ENCODE results near the gene EML2. TPM values are rescaled to one million over a fixed set of nuclear protein-coding genes. Genes with fewer than 3 reads are reported as not detected.
A peak's percentile ranks its signal among the peaks of the same experiment; 100 is the strongest.
"Not testable (repeated sequence)": the region's sequence is repeated elsewhere in the genome, so short reads cannot be mapped to it uniquely, and the experiment has no call there.

Gene EML2
- total RNA-seq, 1 donor from 2014 or later = 15.1 TPM

- peak; percentile 97 to 98 for DNase-seq (ENCODE audit: low read depth in 2 of 2)
Measured at GRCh38 chr19:45615795-45616703, 23.1 kb downstream of the EML2 start.

DNA sequence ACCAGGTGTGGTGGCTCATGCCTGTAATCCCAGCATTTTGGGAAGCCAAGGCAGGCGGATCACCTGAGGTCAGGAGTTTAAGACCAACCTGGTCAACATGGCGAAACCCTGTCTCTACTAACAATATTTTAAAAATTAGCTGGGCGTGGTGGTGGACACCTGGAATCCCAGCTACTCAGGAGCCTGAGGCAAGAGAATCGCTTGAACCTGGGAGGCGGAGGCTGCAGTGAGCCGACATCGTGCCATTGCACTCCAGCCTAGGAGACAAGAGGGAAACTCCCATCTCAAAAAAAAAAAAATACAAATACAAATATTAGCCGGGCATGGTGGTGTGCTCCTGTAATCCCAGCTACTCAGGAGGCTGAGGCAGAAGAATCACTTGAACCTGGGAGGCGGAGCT is 24.1 kb downstream of the EML2 start:
- DNase-seq (ENCODE audit: low read depth in 2 of 2) = not testable (repeated sequence)

- DNase-seq (ENCODE audit: low read depth in 2 of 2) = peak; percentile 86 to 89
Measured at GRCh38 chr19:45613926-45614725, 25.1 kb downstream of the EML2 start.

- no peak for DNase-seq (ENCODE audit: low read depth in 2 of 2)
Measured at GRCh38 chr19:45608948-45609347, 30.2 kb downstream of the EML2 start.

GRCh38 chr19:45607071-45608029 is 31.8 kb downstream of the EML2 start:
- DNase-seq (ENCODE audit: low read depth in 2 of 2) = peak; percentile 72 to 74

GRCh38 chr19:45601524-45602374 is 37.4 kb downstream of the EML2 start, which contains the start of gene GPR4:
TSS of gene GPR4 (minus strand) at chr19:45602212. CDS start at chr19:45591866, 10,346 bp downstream.
- DNase-seq (ENCODE audit: low read depth in 2 of 2) = peak; percentile 31 to 44

DNA sequence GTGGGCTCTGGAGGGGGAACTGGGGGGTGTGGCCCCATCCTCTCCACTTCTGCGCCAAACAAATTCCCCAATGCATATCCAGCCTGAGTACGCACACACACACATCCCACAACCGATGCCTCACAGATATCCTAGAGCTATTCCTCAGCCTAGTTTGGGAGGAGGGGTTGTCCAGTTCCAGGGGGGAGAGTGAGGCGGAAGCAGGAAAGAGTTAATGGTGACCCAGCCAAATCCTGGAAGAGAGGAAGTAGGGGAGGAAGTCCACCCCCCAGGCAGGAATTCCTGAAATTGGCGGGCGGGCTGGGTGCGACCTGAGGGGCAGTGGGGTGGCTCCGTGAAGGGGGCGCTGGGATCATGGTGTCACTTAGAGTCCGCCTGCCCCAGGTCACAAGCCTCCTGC is 38.1 kb downstream of the EML2 start:
- peak in 1 of 2 donors; percentile 33 for DNase-seq (ENCODE audit: low read depth in 2 of 2)

DNA sequence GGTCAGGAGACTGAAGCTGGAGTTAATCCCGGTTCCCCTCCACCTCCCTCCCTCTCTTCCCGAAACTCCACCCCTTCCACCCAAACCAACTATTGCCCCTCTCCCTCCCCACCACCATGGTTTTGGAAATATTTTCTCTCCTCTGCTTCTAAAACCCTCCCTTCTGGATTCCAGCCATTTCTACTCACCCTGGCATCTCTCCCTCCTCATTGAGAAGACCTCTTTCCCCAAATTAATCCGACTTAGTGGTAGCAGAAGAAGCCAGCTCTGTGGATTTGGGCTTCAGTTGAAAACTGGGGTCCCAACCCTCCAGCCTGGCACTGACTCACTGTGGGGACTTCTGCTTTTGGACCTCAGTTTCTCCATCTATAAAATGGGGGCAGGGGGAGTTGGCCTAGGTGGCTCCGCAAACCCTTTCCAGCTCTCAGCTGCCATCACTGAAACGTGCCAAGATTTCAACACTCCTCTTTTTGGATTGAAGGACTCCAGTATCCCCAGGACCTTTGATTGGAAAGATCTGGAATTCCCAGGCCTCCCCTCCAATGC is 38.8 kb downstream of the EML2 start:
- no peak for DNase-seq (ENCODE audit: low read depth in 2 of 2)

DNA sequence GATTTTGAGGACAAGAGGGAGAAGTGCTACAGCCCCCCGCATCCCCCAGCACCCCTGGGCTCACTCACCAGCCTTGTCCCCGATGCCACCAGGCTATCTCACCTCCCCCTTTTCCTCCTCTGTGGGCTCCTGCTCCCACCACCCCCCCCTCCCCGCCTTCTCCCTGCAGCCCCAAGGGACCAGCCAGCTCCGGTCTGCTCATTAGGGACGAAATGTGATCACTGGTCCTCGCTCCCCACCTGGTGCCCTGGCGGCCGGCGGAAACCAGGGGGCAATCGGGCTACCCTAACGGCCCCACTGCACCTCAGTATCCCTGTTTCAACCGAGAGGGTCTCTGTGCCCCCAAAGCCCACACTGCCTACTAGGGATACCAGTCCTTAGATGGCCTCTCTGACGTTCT is 39.9 kb downstream of the EML2 start:
- no peak for DNase-seq (ENCODE audit: low read depth in 2 of 2)

- DNase-seq (ENCODE audit: low read depth in 2 of 2) = peak; percentile 36 to 73
Measured at GRCh38 chr19:45598267-45599001, 40.8 kb downstream of the EML2 start.

- no peak for DNase-seq (ENCODE audit: low read depth in 2 of 2)
Measured at GRCh38 chr19:45597425-45598111, 41.6 kb downstream of the EML2 start.

GRCh38 chr19:45595814-45596213 is 43.4 kb downstream of the EML2 start:
- DNase-seq (ENCODE audit: low read depth in 2 of 2) = peak in 1 of 2 donors; percentile 41

DNA sequence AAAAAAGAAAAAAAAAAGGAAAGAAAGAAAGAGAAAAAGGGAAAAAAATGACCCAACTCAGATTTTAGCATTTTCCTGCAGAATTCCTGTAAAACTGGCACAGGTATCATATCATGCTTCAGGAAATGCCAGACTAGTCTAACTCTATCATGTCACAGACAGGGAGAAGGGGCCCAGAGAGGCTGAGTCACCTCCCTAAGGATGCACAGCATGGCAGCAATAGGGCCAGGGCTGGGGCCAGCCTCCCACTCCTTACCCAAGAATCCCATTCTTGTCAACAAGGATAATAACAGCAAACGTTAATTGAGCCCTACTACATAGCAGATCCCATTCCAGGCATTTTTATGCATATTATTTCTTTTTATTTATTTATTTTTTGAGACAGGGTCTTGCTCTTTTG is 45.7 kb downstream of the EML2 start:
- no peak for DNase-seq (ENCODE audit: low read depth in 2 of 2)

- DNase-seq (ENCODE audit: low read depth in 2 of 2) = peak in 1 of 2 donors; percentile 49
Measured at GRCh38 chr19:45592366-45592765, 46.8 kb downstream of the EML2 start.

DNA sequence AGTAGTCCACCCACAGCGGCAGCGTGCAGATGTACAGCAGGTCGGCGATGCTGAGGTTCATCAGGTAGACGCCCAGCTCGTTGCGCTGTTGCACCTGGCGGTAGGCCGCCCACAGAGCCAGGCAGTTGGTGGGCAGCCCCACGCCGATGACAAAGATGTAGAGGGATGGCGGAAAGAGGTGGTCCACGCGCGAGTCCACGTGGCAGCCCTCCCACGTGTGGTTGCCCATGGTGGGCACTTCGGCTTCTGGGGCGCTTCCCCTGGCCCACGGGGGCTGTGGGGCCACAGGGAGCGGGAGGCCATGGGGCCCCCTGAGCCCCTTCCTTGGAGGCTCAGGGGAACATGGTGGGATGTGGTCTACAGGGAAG is 47.6 kb downstream of the EML2 start:
- DNase-seq (ENCODE audit: low read depth in 2 of 2) = no peak

- peak in 1 of 2 donors; percentile 54 for DNase-seq (ENCODE audit: low read depth in 2 of 2)
Measured at GRCh38 chr19:45591004-45591637, 48.1 kb downstream of the EML2 start.

DNA sequence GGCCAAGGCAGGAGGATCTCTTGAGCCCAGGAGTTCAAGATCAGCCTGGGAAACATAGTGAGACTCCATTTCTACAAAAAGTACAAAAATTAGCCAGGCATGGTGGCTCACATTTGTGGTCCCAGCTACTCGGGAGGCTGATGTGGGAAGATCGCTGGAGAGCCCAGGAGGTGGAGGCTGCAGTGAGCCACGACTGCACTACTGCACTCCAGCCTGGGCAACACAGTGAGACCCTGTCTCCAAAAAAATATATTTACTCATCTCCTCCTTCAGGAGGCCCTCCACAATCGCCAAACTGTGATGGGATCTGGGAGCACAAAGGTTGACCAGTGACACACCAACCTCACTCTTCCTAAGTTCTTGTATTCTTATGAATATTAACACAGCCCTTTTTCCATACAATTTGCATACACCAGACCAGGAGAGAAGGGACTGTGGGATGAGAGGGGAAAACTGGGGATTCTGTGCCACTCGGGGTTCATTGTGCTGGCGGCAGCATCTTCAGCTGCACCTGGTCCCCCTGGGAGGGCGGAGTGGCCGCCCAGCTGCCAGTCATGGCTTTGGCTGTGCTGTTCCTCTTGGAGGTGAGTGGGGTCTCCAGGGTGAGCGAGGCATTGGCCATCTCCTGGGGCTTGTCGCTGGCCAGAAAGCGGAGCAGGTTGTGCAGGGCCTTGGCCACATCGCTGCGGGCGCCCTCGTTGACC is 48.7 kb downstream of the EML2 start:
- no peak for DNase-seq (ENCODE audit: low read depth in 2 of 2)

- DNase-seq (ENCODE audit: low read depth in 2 of 2) = no peak
Measured at GRCh38 chr19:45589768-45590167, 49.4 kb downstream of the EML2 start.
